GM21381 (cell line): ENCODE results near the gene PRF1.

ENCODE experiments used
- ATAC-seq: cut with Tn5 transposase; IDR thresholded peaks from one replicate; pipeline ENCODE4 v1.9.1; 2021; ENCODE audit warnings: mild to moderate bottlenecking, moderate library complexity; ENCODE audit not compliant: unreplicated experiment

PRF1 gene

GRCh38 chr10:70579234-70580002 is 23.1 kb downstream of the PRF1 start:
- ATAC-seq: no peak

- ATAC-seq: peak; percentile 48
Observed at GRCh38 chr10:70578371-70578947, 24.1 kb downstream of the PRF1 start.

- no peak for ATAC-seq
Observed at GRCh38 chr10:70576803-70577517, 25.6 kb downstream of the PRF1 start.

- ATAC-seq: peak; percentile 43
Observed at GRCh38 chr10:70575874-70576802, 26.4 kb downstream of the PRF1 start.

- no peak for ATAC-seq
Observed at GRCh38 chr10:70575486-70575873, 27.1 kb downstream of the PRF1 start.

- no peak for ATAC-seq
Observed at GRCh38 chr10:70573599-70574506, 28.7 kb downstream of the PRF1 start.

- ATAC-seq: no peak
Observed at GRCh38 chr10:70571636-70572439, 30.7 kb downstream of the PRF1 start.

- no peak for ATAC-seq
Observed at GRCh38 chr10:70571236-70571635, 31.3 kb downstream of the PRF1 start.

GRCh38 chr10:70568781-70569495 is 33.6 kb downstream of the PRF1 start:
- no peak for ATAC-seq

GRCh38 chr10:70568113-70568512 is 34.4 kb downstream of the PRF1 start:
- ATAC-seq: no peak

- ATAC-seq: no peak
Observed at GRCh38 chr10:70567603-70568002, 34.9 kb downstream of the PRF1 start.

GRCh38 chr10:70566515-70567290 is 35.8 kb downstream of the PRF1 start:
- ATAC-seq: no peak

GRCh38 chr10:70565556-70566514 is 36.7 kb downstream of the PRF1 start:
- ATAC-seq: no peak

GRCh38 chr10:70564901-70565351 is 37.6 kb downstream of the PRF1 start:
- no peak for ATAC-seq

- ATAC-seq: no peak
Observed at GRCh38 chr10:70564113-70564725, 38.3 kb downstream of the PRF1 start.

- no peak for ATAC-seq
Observed at GRCh38 chr10:70563230-70563629, 39.3 kb downstream of the PRF1 start.
